Measurements from ENCODE around the gene SORCS2. TPM values are rescaled to one million over a fixed set of nuclear protein-coding genes. Genes with fewer than 3 reads are reported as not detected.

SORCS2 gene
- total and polyA plus RNA-seq, 2 of the 13 experiments (the other 11 are each of a cell fraction or from before 2014, with no cell fraction given): 0.82 to 1.0 TPM

DNA sequence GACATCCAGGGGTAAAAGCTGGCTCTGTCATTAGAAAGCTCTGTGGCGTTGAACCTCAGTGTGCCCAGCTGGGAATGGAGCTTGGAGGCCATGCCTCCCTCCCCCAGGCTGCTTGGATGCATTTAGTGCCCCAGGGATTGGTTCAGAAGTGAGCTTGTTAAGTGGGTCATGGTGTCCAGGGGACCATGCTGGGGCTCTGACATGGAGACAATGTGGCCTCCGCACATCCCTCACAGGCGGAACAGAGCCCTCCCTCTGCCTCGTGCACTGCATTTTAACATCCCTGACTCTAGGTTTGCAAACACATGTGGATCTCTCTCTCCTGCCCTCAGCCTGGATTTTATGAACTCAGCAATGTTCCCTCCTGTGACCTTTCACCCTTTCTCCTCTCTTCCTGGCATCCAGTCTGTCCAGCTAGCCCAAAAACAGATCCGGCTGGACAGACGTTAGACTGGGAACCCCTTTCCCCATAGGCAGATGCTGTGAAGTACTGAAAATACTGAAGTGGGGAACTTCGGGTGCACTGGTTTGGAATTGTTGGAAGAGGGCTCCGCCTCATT, 81.5 kb downstream of the SORCS2 start (continued):
- no peak for TF ChIP-seq NFE2 (CRISPR knock-in tag; IDR thresholded peaks at IDR 0.05)
- TF ChIP-seq NRL (CRISPR knock-in tag; IDR thresholded peaks at IDR 0.05; ENCODE audit: borderline replicate concordance): no peak
- TF ChIP-seq ZNF580 (CRISPR knock-in tag; IDR thresholded peaks at IDR 0.05; ENCODE audit: borderline replicate concordance, low read depth): no peak
- TF ChIP-seq XBP1 (CRISPR knock-in tag; IDR thresholded peaks at IDR 0.05): no peak
- no peak for TF ChIP-seq HDAC1 (CRISPR knock-in tag; IDR thresholded peaks at IDR 0.05)
- TF ChIP-seq, protein P1, sequence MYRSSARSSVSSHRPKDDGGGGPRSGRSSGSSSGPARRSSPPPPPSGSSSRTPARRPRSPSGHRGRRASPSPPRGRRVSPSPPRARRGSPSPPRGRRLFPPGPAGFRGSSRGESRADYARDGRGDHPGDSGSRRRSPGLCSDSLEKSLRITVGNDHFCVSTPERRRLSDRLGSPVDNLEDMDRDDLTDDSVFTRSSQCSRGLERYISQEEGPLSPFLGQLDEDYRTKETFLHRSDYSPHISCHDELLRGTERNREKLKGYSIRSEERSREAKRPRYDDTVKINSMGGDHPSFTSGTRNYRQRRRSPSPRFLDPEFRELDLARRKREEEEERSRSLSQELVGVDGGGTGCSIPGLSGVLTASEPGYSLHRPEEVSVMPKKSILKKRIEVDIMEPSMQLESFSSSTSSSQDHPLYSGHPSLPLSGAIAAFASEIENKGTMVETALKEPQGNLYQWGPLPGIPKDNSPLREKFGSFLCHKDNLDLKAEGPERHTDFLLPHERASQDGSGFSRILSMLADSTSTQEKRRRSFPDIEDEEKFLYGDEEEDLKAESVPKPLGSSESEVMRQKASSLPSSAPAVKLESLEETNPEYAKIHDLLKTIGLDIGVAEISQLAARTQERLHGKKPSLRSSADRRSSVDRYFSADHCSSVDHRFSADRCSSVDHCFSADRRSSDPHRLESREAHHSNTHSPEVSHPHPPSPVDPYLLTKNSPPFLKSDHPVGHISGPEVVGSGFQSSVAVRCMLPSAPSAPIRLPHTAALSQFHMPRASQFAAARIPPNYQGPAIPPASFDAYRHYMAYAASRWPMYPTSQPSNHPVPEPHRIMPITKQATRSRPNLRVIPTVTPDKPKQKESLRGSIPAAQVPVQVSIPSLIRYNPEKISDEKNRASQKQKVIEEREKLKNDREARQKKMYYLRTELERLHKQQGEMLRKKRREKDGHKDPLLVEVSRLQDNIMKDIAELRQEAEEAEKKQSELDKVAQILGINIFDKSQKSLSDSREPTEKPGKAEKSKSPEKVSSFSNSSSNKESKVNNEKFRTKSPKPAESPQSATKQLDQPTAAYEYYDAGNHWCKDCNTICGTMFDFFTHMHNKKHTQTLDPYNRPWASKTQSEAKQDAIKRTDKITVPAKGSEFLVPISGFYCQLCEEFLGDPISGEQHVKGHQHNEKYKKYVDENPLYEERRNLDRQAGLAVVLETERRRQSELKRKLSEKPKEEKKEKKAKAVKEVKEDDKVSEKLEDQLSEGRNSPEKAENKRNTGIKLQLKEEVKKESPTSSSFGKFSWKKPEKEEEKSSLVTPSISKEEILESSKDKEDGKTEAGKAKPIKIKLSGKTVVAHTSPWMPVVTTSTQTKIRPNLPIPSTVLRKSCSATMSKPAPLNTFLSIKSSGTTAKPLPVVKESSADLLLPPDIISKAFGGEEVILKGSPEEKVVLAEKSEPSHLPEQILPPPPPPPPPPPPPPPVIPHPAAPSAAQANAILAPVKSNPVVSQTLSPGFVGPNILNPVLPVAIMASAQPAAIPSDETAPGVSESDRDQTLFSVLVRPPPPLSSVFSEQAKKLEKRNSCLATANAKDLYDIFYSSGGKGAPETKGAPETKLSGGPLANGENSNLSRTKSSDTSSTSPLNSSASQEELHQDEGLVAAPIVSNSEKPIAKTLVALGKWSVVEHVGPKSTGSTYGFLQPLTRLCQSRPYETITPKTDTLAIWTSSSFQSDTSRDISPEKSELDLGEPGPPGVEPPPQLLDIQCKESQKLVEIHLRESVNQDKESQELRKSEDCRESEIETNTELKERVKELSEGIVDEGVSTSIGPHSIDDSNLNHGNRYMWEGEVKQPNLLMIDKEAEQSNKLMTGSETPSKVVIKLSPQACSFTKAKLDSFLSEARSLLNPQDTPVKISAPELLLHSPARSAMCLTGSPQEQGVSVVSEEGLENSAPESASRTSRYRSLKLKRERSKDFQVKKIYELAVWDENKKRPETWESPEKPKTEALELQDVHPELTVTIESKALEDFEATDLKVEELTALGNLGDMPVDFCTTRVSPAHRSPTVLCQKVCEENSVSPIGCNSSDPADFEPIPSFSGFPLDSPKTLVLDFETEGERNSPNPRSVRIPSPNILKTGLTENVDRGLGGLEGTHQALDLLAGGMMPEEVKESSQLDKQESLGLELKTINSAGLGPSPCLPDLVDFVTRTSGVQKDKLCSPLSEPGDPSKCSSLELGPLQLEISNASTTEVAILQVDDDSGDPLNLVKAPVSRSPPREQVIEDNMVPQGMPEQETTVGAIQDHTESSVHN (CRISPR knock-in tag; IDR thresholded peaks at IDR 0.05): no peak
